GM18873 (cell line): ENCODE data around the gene PNLIP.

Experiments
- ATAC-seq: cut with Tn5 transposase; IDR thresholded peaks from one replicate; pipeline ENCODE4 v1.9.1; 2021; ENCODE audit warnings: mild to moderate bottlenecking, moderate library complexity, moderate number of reproducible peaks; ENCODE audit not compliant: unreplicated experiment, low FRiP score

The PNLIP gene

DNA sequence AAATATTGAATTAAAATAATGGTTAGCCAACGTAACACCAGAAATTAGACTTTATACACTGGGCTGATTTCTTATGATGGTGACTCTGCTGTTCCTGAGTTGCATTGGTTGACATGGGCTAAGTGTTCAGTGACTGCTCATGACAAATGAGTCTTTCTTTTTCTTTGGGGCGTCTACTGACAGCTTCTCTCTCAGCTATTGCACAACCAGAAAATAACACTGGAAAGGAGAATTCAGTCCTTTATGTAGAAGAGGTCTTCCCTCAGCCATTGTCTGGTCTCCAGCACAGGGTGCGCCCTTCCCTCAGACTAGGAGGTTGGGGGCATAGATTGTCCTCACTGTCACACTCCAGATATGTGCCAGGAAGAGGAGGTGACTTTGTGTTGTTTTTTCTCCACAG is 21.6 kb downstream of the PNLIP start:
- ATAC-seq: no peak

DNA sequence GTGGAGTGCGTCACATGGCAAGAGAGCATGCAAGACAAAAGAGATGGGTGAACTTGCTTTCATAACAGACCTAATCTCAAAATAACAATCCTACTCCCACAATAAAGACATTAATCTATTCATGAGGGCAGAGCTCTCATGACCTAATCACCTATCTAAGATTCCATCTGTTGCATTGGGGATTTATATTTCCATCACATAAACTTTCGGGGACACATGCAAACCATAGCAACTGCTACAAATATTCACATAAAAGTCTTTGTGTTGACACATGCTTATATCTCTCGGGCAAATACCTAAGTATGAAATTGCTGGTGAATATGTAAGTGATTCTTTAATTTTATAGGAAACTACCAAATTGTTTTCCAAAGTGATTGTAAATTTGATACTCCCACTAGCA is 29.1 kb downstream of the PNLIP start:
- ATAC-seq: no peak

DNA sequence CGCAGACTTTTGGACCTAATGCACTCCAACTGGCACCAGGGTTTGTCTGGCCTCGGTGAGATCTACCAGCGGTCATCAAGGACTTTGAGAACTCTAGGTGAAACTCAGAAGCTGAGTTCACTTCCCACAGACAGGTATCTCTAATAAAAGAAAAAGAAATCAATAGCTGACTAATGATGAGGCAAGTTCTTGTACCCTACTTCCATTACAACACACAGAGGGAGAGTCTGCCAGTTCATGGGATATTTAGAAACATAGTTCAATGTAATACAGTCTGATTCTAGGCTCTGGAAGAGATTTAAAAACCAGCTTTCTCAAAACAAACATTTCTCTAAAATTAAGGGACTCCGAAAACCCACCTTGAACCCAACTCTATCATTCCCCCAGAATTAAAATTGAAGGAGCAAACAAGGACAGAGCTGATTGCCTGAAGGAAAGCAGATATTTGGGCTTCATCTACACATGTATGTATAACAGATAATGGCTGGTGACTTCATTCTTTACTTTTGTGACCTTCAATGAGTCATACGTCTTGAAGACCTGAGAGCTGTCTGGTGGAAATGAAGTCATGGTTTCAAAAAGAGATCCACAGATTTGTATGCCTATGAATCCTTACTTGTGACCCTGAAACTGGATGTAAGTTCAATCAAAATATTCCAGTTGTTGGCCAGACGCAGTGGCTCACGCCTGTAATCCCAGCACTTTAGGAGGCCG is 42.3 kb downstream of the PNLIP start:
- no peak for ATAC-seq

DNA sequence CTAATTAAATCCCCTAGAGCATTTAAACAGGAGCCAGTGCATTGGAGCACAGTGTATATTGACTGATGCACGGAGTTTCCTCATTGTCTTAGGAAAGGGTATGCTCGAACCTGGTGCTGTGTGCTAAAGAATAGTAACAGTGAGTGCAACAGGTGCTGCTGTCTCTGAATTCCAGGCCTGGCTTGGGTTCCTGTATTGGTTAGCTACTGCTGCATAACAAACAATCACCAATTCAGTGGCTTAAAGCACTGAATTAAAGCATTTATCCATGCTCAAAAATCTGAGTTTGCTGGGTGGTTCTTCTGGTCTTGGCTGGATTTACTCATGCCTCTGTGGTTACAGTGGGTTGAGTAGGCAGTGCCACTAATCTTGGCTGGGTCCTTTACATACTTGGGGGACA is 43.3 kb downstream of the PNLIP start:
- ATAC-seq: no peak

DNA sequence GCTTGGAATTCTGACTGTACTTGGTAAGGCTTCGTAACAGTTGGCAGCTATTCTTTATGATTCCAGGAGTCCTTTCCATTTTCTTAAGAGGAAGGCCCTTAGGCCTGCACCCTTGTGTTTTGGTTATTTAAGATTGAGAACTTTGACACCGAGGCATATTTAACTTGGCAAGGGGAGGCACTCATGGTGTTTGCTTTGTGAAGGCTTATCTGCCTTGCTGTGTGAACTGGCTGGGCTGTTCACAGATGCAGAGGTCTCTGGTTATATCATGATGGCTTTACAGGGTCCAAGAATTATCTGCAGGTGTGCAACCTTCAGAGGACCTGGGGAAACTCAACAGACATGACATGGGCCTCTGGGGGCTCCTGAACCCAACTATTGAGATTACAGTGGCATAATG is 44.2 kb downstream of the PNLIP start:
- no peak for ATAC-seq

DNA sequence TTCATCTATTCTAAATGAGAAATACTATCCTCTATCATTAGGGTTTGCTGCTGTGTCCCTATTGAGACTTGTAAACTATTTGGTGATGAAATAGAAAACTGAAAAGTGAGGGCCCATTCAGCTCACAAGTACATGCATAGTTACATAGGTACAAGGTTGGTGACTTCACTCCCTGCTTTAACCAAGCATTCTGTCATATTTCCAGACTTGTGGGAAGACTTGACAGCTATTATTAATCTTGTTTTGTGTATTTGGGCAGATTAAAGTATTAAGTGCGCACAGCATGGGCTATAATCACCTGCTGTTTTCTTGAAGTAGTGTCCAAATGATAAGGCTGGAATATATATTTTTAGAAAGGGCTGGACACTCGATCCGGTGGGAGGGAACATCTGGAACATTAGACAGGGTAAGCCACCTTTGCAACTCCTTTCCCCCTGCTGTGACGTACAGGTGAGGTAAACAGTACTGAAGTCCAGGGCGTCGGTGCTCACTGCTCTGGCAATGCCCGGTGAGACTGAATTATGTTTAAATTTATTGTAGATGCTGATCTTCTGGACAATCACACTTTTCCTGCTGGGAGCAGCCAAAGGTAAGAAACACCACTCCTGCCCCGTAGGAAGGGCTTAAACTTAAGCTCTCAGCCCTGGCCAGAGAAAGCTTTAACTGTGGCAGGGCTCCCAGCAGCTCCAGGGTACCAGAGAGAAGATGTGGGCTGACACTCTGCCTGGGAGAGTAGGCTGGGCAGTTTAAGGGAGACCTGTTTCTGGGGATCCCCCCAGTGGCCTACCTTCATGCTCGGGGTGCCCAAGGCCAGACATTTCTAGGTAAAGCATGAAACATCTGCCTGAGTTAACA is 45.1 kb downstream of the PNLIP start, which contains the start of gene PNLIPRP1:
PNLIPRP1 (plus strand) TSS at position 370 of the 855 bp plus-strand sequence; CDS start at position 541, 171 bp downstream.
- no peak for ATAC-seq

DNA sequence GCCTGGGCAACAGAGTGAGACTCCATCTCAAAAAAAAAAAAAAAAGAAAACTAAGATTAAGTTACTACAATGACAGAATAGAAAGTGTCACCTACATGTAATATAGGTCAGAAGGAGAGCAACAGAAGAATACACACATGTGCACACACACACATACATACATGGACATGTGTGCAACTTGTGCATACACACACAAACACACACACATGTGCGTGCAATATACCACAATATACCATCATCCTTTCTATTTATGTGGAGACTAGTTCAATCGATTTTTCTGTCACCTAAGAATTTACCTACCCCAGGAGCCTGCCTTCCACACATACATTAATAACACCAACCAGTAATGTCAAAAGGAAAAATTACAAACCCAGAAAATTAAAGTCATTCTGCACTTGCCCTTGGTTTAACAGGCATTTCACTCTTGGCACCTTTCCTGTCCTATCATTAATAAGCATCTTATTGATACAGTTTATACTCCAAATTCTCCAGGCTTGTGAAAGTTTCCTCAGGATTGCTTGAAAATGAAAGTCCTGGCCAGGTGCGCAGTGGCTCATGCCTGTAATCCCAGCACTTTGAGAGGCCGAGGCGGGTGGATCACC is 47.5 kb downstream of the PNLIP start:
- ATAC-seq: no peak

DNA sequence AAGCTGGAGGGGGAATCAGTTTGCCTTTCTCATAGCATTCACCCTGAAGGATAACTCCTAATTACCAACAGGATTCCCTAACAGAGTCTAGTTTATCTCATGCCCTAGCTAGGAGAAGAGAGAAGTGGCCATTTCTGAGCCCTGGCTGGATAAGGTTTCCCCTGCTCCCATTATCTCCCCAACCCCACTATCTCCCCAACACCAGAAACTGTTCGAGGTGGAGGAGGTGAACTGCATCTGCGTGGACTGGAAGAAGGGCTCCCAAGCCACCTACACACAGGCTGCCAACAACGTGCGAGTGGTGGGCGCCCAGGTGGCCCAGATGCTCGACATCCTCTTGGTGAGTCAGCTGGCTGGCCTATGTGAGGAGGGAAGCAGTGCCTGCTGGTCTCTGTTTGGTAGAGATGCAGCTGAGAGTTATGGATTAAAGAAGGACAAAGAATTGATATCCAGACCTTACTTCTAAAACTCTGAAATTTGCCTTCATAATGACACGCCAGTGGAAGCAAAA is 48.8 kb downstream of the PNLIP start:
- ATAC-seq: no peak

DNA sequence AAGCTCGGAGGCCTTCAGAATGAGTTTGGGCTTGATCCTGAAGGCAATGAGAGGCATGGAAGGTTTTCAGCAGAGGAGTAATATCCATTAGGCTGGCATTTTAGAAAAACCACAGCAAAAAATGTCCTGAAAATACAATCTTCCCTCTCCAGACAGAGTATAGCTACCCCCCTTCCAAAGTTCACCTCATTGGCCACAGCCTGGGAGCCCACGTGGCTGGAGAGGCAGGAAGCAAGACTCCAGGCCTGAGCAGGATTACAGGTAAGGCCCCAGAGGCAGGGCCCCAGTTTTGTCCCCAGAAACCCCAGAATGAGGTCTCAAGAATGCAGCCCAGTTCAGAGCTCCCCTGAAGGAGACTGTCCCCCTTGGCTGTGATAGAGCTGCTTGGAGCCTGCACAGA is 50.3 kb downstream of the PNLIP start:
- no peak for ATAC-seq

DNA sequence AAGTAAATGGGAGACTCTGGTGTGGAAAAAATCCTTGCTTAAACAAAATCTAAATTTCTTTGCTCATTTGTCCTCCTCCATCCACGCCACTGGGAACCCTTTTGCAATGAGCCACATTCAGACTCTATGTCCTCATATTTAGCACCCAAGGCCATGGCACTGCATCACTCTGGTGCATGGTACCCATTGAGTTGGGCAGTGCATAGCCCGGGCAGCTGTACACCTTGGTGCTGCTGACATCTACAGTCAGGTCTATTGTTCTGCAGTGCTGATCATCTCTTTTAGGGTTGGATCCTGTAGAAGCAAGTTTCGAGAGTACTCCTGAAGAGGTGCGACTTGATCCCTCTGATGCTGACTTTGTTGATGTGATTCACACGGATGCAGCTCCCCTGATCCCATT is 51.8 kb downstream of the PNLIP start:
- ATAC-seq: no peak

DNA sequence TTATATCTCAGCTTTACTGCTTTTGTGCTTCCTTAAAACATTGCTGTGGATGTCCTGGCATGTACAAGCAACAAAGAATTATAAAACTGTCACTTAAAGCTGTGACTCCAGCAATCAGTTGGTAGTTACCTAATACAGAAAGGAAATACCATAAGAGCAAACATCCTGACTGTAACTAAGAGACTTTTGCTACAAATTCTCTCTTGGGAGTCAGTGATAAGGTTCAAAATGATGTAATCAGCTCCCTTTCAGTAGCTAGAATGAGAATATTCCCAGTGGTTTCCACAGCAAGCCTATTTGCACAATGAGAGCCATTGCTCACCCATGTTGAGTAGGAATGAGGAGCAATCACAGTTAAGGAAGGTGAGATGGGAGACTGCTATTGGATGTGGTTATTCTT is 52.6 kb downstream of the PNLIP start:
- no peak for ATAC-seq

DNA sequence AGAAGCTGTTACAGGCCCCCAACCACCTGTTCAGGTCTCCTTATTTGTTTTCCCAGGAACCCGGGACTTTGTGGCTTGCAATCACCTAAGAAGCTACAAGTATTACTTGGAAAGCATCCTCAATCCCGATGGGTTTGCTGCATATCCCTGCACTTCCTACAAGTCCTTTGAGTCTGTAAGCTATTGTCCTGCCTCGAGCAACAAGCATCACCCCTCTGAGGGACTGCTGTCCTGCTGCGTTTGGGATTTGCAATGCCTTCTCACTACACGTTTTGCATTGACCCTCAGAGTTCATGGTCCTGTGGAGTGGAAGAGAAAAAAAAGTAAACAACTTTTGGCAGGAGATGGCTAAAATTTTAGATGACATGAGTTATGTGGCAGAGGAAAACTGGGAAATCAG is 54.3 kb downstream of the PNLIP start:
- no peak for ATAC-seq

DNA sequence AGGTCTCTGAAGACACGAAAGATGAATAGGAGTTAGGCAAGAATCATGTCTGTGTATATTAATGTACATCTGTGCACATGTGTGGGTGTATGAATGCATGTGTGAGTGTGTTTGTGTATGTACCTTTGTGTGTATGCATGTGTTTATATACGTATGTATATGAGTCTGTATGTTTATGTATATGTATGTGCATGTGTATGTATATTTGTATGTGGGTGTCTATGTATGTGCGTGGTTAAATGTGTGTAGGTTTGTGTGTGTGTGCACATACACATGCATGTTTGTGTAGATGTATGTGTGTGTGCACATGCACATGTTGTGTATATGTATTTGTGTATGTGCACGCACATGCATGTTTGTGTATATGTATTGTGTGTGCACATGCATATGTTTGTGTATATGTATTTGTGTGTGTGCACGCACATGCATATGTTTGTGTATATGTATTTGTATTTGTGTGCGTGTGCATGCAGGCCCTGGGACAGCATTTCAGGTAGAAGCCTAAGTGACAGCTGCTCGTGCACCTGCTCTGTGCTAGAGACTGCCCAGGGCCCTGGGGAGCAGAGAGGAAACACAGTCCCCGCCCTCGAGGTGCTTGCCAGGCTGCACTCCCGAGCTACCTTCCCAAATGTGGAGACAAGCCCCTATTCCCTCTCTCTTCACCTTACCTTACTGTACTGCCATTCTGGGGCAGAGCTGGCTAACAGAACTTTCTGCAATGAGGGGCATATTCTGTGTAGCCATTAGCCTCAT is 57.1 kb downstream of the PNLIP start:
- no peak for ATAC-seq

DNA sequence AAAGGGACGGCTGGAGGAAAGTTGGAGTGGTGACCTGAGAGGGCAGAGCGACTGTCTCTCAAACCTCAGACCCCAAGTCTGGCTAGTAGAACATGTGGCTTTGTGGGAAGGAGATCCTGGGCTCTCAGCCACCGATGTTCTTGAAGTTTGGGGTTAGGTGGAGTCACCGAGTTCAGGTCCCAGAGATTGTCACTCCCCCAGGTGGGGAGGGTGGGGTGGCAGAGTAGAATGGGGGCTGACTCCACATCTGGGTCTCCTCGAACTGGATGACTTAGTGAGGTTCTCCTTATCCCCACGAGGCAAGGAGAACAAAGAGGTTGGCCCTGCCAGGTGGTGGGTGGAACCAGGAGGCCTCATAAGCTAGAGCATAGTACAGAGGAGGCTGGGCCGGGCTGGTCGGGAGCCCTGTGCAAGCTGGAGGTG is 60.3 kb downstream of the PNLIP start:
- ATAC-seq: no peak

DNA sequence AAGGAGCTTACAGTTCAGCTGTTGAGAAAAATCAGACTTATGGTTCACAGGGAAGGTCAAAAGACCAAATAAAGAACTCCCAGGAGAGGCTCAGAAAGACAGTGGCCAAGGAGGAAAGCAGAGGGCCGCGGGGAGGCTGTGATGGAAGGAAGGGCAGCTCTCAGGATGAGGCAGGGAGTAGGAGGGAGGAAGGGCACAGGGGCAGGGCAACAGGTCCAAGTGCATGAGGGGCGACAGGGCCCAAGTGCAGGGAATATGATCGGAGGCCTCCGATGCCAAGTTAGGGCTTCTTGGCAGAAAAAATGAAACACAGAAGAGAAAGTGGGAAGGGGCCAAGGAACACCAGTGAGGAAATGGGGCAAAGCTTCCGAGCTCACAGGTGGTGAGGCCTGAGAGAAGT is 61.6 kb downstream of the PNLIP start:
- ATAC-seq: no peak

DNA sequence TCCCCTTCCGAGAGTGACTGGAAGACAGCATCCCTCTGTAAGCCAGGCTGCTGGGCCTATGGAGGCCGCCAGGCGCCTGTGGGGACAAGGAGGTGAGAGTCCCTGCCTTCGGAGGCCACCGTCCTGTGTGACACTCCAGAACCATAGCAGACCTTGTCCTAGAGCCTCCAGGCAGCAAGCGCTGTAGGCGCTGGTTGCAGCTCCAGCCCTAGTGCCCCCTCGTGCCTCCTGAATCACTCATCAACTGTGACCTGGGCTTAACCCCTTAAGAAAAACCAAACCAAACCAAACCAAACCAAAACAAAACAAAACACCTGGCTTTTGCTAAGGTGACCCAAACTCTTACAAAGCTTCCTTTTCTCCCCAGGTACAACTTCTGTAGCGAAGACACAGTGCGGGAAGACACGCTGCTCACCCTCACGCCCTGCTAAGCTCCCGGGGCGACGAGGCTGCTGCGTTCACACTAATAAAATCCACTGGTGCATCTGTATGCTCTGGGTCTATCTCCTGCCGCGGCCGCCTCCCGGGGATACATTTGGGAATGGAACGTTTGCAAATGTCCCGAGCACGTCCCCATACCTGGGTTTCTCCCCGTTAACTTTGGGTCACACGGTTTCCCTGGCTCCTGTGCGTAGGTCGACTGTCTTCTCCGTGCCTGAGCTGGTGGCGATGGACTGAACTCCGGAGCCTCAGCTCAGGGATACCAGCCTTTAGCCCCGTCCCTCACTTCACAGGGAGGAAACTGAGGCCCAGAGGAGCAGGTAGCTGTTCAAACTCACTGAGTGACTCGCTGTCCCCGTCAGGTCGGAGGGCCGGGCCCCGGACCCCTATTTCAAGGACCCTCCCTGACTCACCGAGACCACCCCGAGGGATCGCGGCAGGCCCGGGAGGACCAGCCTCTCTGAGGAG is 63.2 kb downstream of the PNLIP start:
- ATAC-seq: no peak

DNA sequence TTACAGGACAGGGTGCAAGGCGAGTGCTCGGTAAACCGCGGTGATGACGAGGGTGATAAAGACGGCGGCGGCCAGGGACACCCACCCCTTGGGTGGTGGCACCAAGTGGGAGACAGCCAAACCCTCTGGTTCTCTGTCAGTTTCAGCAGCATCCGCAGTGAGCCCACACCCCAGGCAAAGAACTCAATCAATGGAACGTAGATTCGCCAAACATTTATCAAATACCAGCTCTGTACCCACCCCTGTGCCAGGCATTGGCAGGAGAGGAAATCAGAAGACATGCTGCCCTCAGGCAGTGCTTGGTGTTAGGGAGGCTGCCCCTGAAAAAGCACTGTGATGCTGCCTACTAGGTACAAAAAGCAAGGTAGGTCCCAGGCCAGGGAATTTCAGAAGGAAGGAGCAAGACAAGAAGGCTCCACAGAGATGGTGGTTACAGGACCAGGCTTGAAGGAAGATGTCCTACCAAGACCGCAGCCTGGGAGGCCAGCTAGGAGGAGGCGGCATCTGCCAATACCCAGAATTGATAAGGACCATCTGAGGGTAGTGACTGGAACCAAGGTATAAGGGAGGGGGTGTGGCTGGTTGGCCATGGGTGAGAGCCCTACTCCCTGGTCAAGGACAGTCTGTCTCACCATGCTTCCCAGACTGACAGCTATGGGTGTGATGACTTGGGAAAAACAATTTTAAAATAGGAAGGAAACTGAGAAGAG is 64.9 kb downstream of the PNLIP start:
- ATAC-seq: no peak

DNA sequence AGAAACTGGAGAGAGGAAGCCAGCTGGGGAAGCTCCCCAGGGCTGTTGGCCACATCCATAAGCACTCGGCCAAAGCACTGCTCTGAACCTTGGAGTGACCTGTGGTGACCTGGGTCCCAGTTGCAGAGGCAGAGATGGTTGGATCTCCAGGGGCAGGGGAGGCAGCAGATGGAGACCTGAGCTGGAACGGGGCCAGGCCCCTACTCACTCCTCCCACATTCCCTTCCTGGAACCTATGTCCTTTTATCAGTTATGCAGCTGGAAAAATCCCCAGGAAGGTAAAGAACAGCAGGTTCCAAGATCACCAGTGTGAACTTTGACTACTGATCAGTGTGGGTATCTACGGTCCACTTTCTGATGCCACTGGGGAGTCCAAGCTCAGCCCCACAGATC is 65.4 kb downstream of the PNLIP start:
- no peak for ATAC-seq
